Colon (tissue), 2 donors: Measurements from ENCODE around the gene DPEP1.
"Not testable (repeated sequence)": the region's sequence is repeated elsewhere in the genome, so short reads cannot be mapped to it uniquely, and the experiment has no call there.

ENCODE experiments used
- FAIRE-seq: peaks from 2 replicates; lab custom pipeline; 2012; peaks lifted over from hg19 to GRCh38; lab: Jason Lieb, UNC
- donor health status: control.
- donor health status: control.

DPEP1 gene

DNA sequence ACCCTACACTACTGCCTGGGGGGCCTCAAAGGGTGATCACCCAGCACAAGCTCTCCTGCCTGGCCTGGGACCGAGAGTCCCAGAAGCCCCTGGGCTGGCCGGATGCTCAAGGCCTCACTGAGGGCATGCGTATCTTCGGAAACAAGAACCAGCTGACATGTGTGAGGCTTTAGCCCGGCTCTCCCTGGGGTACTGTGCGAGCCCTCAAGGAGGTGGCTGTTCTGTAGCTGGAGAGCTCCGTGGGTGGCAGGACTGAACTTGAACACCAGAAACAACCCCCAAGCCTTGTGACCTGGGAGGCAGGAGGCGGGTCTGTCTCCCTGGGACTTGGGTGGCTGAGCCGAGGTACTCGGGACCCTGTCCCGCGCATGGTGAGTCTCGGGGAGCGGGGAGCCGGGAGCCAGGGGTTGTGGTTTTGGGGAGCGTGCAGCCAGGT lies 7.0 kb downstream of the DPEP1 start:
- no peak for FAIRE-seq

DNA sequence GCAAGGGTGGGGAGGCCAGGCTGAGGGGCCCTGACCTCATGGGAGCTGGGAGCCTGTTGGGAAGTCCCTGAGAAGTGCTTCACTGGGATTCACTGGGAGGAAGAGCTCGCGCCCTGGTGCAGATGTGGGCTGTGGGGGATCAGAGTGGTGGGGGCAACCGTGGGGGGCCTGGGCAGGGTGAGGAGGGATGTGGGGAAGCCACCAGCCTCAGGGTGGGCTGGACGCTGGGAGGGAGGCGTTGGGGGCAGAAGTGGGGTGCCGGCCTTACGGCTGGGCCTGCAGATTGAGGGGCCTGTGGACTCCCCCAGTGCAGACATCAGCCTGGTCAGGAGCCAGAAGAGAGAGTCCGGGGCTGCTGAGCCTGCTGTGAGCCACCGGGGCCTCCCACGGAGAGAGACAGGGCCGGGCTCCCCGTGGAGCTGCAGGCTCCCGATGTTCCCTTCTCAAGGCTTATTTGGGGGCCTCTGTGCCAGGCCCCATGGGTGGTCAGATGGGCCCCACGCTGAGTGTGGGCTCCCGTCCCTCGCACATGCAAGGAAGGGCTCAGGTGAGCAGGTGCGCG lies 7.8 kb downstream of the DPEP1 start:
- no peak for FAIRE-seq

DNA sequence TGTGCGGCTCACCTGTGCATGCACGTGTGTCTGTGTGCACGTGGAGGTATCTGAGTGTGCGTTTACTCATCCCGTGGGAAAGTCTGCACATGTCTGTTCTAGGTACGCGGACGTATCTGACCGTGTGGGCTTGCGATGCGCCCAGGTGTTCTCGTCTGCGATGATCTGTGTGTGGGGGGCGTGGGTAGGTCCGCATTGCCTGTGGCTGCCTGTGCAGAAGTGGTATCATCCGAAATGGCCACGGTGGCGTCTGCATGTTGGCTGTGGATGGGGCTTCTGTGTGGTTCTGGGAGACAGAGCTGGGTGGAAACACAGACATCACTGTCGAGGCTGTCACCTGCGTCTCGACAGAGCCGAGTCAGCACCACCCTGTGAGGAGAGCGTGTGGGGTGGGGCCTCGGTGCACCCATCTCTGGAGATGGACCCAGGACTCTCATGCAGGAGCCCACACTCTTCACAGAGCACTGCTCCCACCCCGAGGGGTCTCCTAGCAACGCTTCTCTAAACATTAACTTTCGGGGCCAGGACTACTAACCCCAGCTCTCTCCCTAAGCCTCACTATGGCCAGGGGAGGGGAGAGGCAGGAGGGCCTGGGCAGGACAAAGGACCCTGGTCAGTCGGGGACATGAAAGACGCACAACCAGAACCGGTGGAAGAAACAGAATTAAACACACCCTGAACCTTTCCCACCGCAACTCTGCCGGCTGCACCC lies 8.4 kb downstream of the DPEP1 start:
- no peak for FAIRE-seq

DNA sequence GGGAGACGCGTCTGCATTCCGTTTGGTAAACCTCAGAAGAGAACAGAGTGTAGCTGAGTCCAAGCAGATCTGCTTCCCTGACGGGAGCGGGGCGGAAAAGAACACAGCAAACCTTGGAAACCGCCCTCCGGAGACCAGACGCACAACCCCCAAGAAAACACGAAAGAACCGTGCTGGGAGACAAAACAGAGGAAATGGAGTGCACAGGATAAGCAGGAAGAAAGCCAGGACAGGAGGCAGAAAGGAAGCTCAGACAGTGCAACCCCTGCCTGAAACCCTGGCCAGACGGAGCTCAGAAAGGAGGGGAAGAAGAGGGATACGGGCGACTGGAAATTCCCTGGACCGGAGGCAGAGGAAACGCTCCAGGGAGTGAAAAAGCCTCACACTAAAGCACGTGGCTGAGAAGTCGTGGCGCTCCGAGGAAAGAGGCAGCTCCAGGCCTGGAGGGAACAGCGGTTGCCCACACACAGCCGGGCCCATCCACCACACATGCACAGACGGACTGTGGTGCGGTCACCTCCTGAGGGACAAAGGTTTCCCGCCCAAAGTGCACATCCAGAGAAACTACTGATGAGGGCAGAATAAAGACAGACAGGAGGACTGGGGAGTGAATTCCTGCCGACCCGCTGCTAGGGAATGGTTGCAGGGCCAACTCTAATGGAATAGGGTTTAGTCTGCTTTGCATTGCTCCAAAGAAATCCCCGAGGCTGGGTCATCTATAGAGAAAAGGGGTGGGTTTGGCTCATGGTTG lies 10.2 kb downstream of the DPEP1 start:
- FAIRE-seq, result no peak

DNA sequence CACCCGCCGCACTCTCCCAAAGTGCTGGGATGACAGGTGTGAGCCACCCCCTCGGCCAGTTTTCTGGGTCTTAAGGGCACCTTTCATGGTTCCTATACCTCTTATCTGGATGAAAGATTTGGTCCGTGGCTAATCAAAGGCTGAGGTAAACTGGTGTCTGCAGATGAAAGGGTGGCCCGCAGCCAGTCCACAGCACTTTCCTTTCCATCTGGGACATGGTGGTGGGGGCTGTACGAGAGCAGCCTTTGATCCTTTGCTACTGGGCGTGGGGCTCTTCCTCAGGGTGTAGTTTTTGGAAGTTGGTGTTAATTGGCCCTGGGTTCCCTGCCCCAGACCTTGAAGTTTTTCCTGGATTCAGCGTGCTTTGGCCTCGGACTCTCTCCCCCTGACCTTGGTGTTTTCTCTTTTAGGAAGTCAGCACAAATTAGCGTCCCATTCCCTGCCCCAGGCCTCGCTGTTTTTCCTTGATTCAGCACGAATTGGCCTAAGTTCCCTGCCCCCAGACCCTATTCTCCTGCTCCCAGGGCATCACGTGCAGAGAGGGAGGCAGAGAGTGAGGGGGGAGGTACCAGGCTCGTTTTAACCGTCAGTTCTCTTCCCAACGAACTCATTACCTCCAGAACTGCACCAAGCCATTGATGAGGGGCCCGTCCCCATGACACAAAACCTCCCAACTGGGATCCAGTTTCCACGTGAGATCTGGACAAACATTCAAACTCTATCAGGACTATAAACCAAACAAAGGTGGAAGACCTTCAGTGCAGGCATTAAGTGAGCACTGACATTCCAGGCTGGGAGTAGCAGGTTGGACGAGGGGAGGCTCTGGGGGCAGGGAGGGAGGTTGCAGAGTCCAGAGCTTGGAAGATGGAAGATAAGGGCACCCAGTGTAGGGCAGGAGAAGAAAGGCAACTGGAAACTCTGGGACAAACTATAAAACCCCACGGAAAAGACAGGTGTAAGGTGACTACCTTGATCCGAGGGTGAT lies 11.6 kb downstream of the DPEP1 start:
- FAIRE-seq, result no peak

DNA sequence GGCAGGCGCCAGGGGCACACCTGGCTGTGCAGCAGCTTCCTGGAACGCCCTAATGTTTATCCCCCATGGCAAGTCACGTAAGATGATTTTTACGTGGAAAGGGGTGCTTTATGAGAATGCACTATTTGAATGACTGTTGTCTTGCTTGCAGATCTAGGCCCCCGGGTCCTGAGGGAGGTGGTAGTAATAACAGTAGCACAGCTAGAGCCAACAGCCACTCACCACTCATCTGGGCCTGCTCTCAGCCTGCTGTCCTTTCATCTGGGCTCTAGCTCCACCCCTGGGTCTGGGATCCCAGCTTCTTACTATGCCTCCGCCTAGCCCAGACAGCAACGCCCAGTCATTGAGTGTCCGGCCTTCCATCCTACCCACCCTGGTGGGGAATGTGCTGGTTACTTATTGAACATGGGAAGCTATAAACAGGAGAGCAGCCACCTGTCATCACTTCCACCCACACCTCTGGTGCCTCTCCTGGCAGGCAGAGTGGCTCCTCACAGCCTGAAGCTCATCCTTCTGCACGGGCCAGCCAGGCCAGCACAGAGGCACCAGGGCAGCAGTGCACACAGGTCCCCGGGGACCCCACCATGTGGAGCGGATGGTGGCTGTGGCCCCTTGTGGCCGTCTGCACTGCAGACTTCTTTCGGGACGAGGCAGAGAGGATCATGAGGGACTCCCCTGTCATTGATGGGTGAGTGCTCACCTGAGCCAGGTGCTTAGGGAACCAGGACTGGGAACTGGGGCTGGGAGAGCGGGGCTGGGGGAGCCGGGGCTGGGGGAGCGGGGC lies 16.6 kb downstream of the DPEP1 start:
- FAIRE-seq, result no peak

DNA sequence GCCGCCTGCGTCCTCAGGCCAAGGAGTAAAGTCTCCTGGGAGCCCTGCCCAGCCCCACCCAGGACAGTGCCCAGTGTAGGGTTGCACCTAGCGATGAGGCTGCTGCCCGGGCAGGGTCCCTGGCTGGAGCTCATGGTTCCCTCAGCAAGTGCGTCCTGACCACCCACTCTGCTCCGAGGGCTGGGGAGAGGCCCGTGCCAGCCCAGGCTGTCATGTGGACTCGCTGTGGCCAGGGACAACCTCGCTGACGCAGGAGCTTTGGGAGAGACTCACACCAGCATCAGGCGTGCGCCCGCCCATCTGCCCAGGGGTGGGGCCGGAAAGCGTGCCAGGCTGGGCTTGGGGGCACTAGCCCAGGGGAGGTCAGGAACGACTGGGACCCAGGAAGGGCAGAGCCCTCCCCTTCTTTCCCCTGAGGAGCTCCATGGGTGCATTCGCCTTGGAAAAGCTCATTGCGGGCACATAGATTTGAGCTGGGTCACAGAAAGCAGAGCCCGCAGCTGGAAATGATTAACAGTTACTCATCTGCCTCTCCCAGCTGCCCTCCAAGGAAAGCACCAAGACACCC lies 19.7 kb downstream of the DPEP1 start:
- FAIRE-seq, result no peak

DNA sequence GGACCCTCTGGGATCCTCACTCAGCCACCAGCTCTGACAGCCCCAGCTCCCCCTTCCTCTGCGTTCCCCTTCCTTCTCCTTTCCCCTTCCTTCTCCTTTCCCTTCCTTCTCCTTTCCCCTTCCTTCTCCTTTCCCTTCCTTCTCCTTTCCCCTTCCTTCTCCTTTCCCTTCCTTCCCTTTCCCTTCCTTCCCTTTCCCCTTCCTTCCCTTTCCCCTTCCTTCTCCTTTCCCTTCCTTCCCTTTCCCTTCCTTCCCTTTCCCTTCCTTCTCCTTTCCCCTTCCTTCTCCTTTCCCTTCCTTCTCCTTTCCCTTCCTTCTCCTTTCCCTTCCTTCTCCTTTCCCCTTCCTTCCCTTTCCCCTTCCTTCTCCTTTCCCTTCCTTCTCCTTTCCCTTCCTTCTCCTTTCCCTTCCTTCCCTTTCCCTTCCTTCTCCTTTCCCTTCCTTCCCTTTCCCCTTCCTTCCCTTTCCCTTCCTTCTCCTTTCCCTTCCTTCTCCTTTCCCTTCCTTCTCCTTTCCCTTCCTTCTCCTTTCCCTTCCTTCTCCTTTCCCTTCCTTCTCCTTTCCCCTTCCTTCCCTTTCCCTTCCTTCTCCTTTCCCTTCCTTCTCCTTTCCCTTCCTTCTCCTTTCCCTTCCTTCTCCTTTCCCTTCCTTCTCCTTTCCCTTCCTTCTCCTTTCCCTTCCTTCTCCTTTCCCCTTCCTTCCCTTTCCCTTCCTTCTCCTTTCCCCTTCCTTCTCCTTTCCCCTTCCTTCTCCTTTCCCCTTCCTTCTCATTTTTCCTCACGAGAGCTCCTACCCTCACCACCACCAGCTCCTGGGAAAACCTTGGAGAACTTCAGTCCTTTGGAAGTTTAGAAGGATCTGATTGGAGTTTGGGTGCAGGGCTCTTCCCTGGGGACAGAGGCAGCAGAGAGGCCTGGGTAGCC lies 21.3 kb downstream of the DPEP1 start:
- FAIRE-seq, result not testable (repeated sequence)

DNA sequence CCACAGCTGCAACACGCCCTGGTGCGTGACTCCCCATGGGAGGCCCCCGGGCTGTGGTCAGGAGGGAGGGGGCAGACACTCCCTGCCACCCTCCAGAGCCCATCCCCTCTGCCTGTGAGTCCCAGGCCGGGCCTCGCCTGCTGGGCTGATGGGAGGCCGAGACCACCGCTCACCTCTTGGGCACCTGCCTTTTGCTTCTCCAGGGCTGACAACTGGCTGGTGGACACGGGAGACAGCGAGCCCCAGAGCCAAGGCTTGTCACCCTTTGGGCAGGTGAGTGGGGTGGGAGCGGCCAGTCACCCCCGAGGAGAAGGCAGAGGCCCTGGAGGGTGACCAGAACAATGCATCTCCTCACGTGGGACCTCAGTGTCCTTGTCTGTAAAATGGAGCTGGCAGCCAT lies 23.2 kb downstream of the DPEP1 start:
- no peak for FAIRE-seq

DNA sequence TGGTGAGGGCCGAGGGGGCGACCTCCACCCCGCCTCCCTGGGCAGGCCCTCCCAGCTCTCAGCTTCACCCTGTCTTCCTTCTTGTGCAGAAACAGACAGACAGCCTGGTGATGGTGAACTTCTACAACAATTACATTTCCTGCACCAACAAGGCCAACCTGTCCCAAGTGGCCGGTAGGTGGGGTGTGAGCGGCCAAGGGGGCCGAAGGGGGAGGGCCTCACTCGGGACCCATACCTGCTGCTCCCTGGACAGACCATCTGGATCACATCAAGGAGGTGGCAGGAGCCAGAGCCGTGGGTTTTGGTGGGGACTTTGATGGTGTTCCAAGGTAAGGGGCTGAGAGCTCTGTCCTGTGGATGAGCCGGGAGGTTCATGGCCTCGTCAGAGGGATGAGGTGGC lies 23.9 kb downstream of the DPEP1 start:
- FAIRE-seq, result no peak

DNA sequence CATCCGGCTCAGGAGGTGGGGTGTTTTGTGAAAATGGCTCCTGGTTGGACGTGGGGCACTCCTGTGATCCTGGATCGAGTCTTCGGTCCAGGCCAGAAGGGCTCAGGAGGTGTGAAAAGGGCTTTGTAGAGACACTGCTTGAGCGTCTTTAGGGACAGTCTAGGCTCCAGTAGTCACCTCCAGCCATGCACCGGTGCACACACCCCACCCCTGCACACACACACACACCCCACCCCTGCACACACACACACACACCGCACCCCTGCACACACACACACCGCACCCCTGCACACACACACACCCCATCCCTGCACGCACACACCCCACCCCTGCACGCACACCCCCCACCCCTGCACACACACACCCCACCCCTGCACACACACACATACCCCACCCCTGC lies 25.0 kb downstream of the DPEP1 start:
- FAIRE-seq, result no peak

DNA sequence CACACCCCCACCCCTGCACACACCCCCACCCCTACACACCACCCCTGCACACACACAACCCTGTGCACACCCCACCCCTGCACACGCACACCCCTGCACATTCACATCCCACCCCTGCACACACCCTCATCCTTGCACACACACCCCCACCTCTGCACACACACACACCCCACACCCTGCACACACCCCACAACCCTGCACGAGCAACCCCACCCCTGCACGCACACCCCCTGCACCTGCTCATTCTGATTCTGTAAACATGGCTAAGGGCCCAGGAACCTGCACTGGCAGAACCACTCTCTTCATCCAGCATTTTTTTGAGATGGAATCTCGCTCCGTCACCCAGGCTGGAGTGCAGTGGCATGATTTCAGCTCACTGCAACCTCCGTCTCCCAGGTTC lies 25.9 kb downstream of the DPEP1 start:
- FAIRE-seq, result no peak

DNA sequence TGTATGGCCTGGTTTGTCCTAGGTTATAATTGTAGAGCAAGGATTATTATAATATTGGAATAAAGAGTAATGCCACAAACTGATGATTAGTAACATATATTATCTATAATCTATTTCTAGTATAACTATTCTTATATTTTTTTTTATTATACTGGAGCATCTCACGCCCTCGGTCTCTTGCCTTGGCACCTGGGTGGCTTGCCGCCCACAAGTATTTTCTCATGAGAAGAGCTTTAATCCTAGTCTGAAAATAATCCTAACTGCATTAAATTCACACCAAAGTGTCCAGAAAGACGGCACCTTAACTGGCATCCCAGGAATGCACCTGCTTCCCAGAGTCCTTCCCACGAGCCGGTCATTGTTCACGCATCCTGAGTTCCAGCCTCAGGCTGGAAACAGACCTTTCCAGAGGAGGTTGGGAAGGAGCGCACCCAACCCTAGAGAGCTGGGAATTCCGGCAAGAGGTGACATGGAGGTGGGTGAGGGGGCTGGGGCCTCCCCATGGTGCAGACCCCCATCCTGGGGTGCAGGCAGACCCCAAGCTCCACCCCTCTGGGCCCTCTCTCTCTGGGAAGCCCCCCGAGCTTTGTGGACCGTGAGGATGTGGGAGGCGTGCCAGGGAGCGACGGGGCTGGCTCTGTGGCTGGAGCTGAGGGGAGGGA lies 28.1 kb downstream of the DPEP1 start:
- no peak for FAIRE-seq

DNA sequence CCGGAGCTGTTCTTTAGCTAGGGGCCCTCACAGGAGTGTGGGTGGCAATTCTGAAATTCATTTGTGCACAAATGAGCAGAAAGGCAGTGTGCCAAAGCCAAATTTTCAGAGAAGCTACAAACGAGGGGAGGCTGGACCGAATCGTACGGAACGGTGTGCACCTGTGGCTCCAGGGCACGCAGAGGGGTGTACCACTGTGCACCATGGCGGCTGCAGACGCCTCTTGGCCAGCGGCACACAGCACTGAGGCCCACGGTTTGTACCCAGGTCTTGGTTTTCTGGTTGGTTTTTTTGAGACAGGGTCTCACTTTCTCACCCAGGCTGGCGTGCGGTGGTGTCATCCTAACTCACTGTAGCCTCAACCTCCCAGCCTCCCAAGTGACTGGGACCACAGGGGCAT lies 29.1 kb downstream of the DPEP1 start:
- no peak for FAIRE-seq

DNA sequence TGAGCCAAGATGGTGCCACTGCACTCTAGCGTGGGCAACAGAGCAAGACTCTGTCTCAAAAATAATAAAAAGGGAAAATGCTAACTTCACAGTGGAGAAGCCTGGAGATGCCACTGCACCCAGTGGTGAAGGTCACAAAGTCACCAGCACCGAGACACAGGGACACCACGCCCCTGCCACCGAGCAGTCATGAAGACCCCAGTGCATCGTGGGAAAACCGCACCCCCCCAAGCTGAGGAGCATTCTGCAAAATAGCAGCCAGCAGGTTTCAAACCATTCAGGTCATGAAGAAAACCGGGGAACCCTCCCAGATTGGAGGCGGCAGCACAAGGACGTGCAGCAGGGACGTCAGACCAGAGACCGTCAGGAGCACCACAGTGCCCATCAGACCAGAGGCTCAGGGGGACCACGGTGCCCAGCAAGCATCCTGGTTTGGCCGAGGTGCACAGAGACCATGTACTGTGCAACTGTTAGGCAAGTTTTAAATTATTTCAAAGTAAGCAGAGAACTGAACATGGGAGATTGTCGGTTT lies 30.4 kb downstream of the DPEP1 start:
- no peak for FAIRE-seq

DNA sequence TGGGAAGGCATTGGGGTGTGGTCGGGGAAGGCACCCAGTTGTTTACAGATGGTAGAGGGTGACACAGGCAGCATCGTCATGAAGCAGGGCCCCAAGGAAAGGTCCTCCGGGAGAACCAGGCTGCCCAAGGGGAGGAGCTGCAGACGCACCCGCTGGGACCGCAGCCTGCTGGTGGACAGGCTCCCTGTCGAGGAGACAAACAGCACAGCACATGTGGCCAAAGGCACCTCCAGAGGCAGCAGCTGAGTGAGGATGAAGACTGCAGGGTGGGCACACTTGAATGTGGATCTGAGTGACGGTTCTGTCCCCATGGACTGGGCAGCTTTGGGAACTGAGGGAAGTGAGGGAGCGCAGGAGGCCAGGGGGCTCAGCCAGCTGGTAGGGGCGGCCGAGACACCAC lies 31.7 kb downstream of the DPEP1 start:
- FAIRE-seq, result no peak

DNA sequence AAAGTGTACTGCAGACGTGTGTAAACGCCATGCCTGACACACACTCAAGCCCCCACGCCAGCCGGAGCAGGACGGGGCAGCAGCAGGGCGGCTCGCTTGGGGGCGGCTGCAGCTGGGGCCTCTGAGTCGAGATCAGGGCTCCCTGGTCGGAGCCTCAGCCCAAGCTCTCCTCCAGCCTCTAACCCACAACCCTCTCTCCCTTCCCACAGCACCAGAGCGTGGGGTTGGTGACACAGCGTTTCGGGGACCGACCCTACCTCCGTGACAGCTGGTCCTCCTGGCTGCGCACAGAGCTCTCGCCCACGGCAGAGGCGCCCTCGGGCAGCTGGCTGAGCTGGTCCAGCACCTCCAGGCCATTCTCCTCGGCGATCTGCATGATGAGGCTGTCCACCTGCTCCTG lies 32.8 kb downstream of the DPEP1 start:
- no peak for FAIRE-seq

DNA sequence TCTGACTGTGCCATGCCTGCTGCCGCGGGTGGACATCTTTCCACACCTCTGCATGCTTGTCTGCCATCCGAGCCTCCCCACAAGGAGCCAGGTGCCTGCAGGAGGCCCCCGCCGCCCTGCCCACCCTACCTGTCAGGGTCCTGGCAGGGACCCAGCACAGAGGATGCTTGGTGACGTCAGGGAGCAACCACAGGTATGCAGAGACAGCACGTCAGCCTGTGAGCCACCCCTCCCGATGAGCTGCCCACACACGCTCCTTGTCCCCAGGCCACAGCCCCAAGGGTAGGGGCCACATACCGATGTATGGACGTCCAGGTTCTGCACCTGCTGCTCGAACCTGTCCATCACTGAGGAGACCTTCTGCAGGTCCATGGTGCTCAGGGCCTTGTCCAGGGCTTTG lies 33.5 kb downstream of the DPEP1 start:
- FAIRE-seq, result no peak

DNA sequence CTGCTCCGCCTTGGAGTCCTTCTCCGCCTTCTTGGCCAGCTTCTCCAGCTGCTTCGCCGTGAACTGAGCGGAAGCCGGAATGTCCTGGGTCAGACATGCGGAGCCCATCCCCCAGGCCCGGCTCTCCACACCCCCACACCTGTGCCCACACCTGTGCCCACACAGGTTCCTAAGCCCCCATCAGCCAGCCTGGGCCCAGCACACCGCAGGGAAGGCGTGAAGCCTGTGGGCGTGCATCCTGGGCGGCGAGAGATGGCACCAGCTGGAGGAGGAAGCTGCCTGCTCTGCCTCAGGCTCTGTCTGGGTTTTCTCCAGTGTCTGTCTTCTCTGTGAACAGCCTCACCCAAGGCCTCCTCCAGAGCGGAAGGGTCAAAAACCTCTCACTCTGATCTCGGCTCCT lies 38.1 kb downstream of the DPEP1 start:
- FAIRE-seq, result no peak
